HL-60 (cell line): ENCODE measurements around the gene AKT3.

ENCODE experiments used
- DNase-seq, 2 experiments: peaks; one replicate each; pipeline ENCODE4 v3.0.0-alpha.2; 2010 to 2020; ENCODE audit warnings: low read depth in 1 of 2, low spot score in 1 of 2
- H3K27ac ChIP-seq: fragments of 250-450 bp; sonication (Bioruptor Pico); replicated peaks from 2 replicates; pipeline ENCODE4 v1.5.1; 2020; ENCODE audit warnings: mild to moderate bottlenecking, moderate library complexity
- H3K27me3 ChIP-seq: fragments of 250-450 bp; sonication (Bioruptor Pico); 2 replicates; pipeline ENCODE4 v1.5.1; 2021; ENCODE audit warnings: mild to moderate bottlenecking, moderate library complexity; ENCODE audit not compliant: insufficient read depth, poor library complexity, severe bottlenecking
- H3K4me3 ChIP-seq: replicated peaks from 2 replicates; pipeline ENCODE4 v1.5.1; 2011; ENCODE audit warnings: mild to moderate bottlenecking, control low read depth, low read length; ENCODE audit not compliant: insufficient read depth
- GABPA ChIP-seq: IDR thresholded peaks from 2 replicates; pipeline ENCODE4 v1.6.1; 2012; ENCODE audit warnings: low read depth
- POLR2AphosphoS5 ChIP-seq: IDR thresholded peaks from 2 replicates; pipeline ENCODE4 v1.6.1; 2012; ENCODE audit warnings: low read depth
- SPI1 ChIP-seq: IDR thresholded peaks from 2 replicates; pipeline ENCODE4 v1.6.1; 2012; ENCODE audit warnings: low read depth, mild to moderate bottlenecking, borderline replicate concordance
- TF ChIP-seq, protein P1 (sequence below): IDR thresholded peaks from 2 replicates; pipeline ENCODE4 v1.6.1; 2012; ENCODE audit warnings: low read depth; ENCODE audit not compliant: insufficient replicate concordance
- TF ChIP-seq, protein P2 (sequence below): IDR thresholded peaks from one replicate; pipeline ENCODE4 v1.5.1; 2011; ENCODE audit warnings: low read length, control low read depth, inconsistent platforms; ENCODE audit not compliant: insufficient read depth

The AKT3 gene

DNA sequence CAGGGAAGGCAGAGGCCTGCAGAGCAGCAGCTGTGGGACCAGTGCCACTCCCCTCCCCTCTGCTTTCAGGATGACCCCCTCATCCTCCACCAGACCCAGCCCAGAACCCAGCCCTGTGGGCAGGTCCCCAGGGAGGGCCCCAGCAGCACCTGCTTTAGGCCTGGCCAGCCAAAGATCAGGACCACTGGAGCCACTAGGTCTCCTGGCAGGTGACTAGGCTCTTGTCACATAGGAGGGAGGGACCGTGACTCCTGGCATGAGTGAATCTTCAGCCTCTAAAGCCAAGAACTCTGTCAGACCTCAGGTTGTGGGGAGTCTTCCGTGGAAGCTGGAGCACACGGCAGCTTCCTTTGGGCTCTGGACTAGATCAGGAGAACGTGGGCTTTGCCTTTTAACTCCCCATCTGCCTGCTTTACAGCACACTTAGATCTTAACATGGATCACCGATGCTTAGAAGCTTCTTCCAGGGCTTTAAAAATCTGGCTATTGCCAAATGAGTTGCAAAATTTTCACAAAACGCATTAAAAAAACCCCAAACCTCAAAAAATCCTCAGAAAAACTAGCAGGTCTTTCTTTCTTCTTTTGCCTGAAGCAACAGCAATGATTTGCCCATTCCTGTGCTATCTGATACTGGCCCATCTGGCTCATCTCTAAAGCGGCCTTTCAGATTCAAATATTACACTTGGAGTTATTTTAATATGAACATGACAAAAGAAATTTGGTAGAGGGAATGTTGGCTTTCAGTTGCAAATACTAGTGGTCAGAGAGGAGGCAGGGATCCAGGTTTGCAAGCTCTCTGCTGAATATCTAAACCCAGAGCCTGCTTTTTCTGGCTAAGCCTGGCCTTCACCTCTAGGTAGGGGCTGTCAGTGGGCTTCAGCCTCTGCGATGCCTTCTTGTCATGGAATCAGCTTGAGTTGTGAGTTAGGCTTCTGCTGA lies 359.0 kb downstream of the AKT3 start:
- H3K27ac ChIP-seq, result no peak overlapping the region
- TF ChIP-seq POLR2AphosphoS5, result no peak
- no peak for TF ChIP-seq GABPA
- H3K27me3 ChIP-seq, result no peaks in the 10 kb centered on the region
- DNase-seq, result no peak
- no peak overlapping the region for H3K4me3 ChIP-seq

DNA sequence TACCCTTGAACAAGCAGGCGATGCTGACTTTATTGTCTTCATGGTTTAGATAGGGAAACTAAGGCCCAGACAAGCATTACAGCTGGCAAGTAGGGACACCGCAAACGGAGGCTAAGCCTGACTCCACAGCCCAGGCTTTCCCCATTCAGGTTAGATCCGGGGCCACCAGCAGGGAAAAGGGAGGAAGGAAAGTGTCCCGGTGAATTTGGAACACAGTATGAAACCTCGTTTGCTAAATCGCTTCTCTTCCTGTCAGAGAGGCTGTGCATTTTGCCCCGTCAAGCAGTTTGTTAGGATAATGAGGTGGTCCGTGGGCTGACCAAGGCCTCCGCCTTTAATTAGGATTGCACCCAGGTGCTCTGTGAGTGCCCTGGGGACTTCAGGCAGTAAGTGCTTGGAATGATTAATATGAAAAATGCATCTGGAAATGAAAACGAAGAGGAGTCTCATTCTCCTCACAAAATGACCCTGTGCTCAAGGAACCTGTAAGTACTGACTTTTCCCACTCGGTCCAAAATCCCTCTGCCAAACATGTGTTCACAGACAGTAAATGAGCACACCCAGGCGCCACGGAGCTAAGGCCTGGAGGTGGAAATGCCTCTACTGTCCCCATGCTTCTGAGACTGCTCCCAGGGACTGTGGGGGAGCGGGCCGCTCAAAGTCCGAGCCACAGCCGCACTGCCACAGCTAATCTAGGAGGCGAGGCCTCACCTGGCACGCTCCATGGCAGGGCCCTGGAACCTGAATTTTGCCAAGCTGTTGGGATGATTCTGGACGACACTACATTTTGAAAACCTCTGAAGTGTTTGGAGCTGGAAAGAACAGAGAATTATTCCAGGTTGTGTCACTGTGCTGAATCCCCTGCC lies 360.1 kb downstream of the AKT3 start:
- no peak for TF ChIP-seq POLR2AphosphoS5
- no peak for TF ChIP-seq SPI1
- TF ChIP-seq, protein P1, sequence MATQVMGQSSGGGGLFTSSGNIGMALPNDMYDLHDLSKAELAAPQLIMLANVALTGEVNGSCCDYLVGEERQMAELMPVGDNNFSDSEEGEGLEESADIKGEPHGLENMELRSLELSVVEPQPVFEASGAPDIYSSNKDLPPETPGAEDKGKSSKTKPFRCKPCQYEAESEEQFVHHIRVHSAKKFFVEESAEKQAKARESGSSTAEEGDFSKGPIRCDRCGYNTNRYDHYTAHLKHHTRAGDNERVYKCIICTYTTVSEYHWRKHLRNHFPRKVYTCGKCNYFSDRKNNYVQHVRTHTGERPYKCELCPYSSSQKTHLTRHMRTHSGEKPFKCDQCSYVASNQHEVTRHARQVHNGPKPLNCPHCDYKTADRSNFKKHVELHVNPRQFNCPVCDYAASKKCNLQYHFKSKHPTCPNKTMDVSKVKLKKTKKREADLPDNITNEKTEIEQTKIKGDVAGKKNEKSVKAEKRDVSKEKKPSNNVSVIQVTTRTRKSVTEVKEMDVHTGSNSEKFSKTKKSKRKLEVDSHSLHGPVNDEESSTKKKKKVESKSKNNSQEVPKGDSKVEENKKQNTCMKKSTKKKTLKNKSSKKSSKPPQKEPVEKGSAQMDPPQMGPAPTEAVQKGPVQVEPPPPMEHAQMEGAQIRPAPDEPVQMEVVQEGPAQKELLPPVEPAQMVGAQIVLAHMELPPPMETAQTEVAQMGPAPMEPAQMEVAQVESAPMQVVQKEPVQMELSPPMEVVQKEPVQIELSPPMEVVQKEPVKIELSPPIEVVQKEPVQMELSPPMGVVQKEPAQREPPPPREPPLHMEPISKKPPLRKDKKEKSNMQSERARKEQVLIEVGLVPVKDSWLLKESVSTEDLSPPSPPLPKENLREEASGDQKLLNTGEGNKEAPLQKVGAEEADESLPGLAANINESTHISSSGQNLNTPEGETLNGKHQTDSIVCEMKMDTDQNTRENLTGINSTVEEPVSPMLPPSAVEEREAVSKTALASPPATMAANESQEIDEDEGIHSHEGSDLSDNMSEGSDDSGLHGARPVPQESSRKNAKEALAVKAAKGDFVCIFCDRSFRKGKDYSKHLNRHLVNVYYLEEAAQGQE, result no peak
- TF ChIP-seq, protein P2, sequence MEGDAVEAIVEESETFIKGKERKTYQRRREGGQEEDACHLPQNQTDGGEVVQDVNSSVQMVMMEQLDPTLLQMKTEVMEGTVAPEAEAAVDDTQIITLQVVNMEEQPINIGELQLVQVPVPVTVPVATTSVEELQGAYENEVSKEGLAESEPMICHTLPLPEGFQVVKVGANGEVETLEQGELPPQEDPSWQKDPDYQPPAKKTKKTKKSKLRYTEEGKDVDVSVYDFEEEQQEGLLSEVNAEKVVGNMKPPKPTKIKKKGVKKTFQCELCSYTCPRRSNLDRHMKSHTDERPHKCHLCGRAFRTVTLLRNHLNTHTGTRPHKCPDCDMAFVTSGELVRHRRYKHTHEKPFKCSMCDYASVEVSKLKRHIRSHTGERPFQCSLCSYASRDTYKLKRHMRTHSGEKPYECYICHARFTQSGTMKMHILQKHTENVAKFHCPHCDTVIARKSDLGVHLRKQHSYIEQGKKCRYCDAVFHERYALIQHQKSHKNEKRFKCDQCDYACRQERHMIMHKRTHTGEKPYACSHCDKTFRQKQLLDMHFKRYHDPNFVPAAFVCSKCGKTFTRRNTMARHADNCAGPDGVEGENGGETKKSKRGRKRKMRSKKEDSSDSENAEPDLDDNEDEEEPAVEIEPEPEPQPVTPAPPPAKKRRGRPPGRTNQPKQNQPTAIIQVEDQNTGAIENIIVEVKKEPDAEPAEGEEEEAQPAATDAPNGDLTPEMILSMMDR, result no peak
- no peak for TF ChIP-seq GABPA
- no peak overlapping the region for H3K27ac ChIP-seq
- H3K27me3 ChIP-seq, result no peaks in the 10 kb centered on the region
- no peak for DNase-seq
- no peak overlapping the region for H3K4me3 ChIP-seq

DNA sequence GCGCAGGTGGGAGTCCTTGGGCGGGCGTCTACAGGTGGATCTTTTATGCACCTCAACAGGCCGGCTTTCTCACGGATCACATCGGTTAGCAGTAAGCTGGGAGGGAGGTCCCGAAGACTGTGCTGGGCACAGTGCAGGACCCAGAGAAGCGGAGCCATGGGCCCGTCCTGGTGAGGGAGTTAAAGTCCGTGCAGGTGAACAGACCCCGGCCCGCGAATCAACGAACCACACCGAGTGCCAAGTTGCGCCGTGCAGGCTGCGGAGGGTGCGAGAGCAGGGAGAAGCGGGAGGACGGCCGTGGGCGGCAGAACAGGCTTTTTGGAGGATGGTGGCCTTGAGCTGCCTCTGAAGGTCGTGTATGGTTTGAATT lies 360.9 kb downstream of the AKT3 start:
- Histone ChIP-seq H3K4me3 (no peak overlapping the region), H3K27ac (no peak overlapping the region), H3K27me3 (no peaks in the 10 kb centered on the region)
- DNase-seq, result no peak
- TF ChIP-seq POLR2AphosphoS5 (no peak), SPI1 (no peak), GABPA (no peak)
- TF ChIP-seq, protein P1, result no peak
- TF ChIP-seq, protein P2, result no peak

DNA sequence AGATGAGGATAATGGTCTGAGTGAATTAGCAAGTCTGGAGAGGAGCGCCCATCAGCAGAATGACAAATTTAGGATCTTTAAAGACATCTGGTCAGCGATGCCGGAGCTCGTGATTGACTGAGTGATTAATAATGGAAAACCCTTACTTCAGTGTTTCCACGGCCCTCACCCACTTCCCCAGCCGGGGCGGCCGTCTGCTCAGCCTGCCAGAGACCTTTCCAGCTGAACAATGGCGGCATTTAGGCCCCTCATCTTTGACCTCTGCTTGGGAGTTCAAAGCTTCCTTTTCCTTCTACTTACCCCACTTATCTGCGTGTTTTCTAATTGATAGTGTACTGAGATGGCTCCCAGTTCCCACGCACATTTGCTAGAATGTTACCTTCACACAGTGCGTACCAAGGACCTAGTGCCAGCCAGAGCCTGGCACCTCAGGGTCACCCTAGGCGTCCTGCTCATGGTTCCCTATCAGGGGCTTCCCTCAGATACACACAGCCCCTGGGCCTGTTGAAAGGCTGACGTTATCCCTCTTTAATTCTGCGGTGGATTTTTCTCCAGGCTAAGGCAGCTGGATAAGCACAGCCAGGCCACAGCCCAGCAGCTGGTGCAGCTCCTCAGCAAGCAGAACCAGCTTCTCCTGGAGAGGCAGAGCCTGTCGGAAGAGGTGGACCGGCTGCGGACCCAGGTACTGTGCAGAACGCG lies 361.4 kb downstream of the AKT3 start:
- Histone ChIP-seq H3K27me3 (no peaks in the 10 kb centered on the region), H3K27ac (no peak overlapping the region), H3K4me3 (no peak overlapping the region)

More for the DNA sequence above, 361.4 kb downstream of the AKT3 start:
- DNase-seq, result no peak
- TF ChIP-seq GABPA, result no peak
- TF ChIP-seq, protein P1, result no peak
- no peak for TF ChIP-seq SPI1
- TF ChIP-seq, protein P2, result no peak
- no peak for TF ChIP-seq POLR2AphosphoS5
